Fibroblast of pulmonary artery (primary cell): ENCODE data around the gene PALMD.

ENCODE experiments used
- DNase-seq: peaks from one replicate; pipeline ENCODE4 v3.0.0-alpha.2; 2010; ENCODE audit warnings: low read depth
- H3K4me3 ChIP-seq: replicated peaks from 2 replicates; pipeline ENCODE4 v1.5.1; 2011; ENCODE audit warnings: low read depth, mild to moderate bottlenecking, control low read depth, low read length, moderate library complexity
- TF ChIP-seq, protein P1 (sequence below): IDR thresholded peaks from 2 replicates; pipeline ENCODE4 v1.5.1; 2011; ENCODE audit warnings: mild to moderate bottlenecking, control low read depth, low read length, inconsistent platforms; ENCODE audit errors: missing control alignments

Gene PALMD

DNA sequence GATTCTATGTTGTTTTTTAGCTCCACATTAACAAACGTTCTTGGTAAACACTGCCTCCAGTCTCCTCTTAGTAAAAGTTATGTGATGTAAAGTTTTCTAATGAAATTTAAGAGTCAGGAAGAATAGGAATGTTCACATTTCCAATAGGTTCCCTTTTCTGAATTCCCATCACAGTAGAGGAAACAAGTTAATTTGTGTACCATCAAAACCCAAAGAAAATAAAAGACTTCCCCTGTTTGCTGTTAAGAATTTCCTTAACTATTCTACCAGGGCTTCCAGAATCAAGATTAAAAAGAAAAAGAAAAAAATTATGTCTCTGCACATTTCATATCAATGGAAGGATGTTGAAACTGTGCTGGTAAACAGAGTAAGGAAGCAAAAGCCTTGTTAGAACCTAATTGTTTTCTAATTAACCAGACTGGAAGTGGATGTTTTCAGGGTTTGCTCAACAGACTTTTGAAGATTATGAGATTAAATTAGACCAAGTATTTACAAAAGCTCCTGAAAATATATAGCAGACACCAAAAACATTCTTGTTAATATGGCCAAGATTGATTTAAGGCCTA, 43.4 kb upstream of the PALMD start:
- no peak overlapping the region for H3K4me3 ChIP-seq
- no peak for DNase-seq
- TF ChIP-seq, protein P1, sequence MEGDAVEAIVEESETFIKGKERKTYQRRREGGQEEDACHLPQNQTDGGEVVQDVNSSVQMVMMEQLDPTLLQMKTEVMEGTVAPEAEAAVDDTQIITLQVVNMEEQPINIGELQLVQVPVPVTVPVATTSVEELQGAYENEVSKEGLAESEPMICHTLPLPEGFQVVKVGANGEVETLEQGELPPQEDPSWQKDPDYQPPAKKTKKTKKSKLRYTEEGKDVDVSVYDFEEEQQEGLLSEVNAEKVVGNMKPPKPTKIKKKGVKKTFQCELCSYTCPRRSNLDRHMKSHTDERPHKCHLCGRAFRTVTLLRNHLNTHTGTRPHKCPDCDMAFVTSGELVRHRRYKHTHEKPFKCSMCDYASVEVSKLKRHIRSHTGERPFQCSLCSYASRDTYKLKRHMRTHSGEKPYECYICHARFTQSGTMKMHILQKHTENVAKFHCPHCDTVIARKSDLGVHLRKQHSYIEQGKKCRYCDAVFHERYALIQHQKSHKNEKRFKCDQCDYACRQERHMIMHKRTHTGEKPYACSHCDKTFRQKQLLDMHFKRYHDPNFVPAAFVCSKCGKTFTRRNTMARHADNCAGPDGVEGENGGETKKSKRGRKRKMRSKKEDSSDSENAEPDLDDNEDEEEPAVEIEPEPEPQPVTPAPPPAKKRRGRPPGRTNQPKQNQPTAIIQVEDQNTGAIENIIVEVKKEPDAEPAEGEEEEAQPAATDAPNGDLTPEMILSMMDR, result no peak

DNA sequence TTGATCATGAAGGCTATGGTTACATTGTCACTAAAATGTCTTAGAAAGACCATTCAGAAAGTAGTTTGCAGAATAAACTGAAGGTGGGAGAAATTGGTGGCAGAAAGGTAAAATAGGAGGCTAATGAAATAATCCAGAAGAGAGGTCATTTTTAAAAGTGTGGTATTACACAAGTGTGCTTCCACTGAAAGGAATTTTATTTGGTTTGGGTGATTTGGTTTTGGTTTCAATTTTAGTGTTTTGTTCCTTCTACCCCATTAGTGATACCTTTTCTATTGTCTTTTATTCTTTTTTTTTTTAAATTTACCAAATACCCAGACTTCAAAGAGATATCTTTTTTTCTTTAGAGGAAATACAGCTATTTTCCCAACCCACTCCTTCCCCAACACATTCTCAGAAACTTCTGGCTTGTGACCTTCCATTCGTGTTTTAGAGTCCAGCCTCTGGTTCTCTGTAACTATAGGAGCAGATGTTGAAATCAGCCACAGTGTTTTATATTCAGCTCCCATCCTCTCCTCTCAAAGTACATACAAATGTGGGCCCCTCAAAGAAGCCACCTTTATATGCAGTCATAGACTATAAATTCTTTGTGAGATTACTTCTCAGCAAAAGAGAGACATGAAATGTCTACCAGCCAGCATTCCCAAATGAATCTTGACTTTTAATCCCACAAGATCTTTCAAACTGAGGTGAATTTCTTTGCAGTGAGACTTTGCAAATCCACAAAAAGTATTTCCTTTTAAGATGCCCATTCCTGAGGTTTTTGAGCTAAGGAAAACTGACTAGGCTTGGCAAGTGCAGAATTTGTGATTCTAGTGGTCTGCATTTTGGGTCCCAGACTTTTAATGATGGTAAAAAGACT, 42.0 kb upstream of the PALMD start:
- peak; percentile 29 for DNase-seq
- TF ChIP-seq, protein P1, result no peak
- H3K4me3 ChIP-seq, result no peak overlapping the region

DNA sequence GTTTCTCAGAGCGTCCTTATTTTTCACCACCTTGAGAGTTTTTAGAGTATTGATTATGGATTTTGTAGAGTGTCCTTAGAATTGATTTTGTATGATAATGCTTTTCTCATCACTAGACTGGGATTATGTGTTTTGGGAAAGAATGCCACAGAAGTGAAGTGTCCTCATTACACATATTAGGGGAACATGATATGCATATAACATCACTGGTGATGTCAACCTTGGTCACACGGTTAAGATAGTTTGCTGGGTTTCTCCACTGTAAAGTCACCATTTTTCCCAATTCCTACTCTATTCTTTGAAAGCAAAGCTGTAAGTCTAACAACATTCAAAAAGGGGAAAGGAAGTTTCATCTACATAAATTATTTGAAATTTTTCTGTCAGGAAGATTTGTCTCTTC, 39.6 kb upstream of the PALMD start:
- DNase-seq, result no peak
- no peak overlapping the region for H3K4me3 ChIP-seq
- TF ChIP-seq, protein P1, result no peak

DNA sequence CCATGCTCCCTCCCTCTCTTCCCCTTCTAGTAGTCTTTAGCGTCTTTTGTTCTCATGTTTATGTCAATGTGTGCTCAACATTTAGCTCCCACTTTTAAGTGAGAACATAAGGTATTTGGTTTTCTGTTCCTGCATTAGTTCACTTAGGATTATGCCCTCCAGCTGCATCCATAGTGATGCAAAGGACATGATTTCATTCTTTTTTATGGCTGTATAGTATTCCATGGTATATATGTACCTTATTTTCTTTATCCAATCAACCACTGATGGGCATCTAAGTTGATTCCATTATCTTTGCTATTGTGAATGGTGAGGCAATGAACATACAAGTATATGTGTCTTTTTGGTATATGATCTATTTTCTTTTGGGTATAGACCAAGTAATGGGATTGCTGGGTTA, 38.3 kb upstream of the PALMD start:
- no peak for DNase-seq
- H3K4me3 ChIP-seq, result no peak overlapping the region
- TF ChIP-seq, protein P1, result no peak

DNA sequence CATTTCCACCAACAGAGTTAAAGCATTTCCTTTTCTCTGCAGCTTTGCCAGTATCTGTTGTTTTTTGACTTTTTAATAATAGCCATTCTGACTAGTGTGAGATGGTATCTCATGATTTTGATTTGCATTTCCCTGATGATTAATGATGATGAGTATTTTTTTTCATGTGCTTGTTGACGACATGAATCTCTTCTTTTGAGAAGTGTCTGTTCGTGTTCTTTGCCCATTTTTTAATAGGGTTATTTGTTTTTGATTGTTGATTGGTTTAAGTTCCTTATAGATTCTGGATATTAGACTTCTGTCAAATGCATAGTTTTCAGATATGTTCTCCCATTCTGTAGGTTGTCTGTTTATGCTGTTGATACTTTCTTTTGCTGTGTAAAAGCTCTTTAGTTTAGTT, 37.9 kb upstream of the PALMD start:
- TF ChIP-seq, protein P1, result no peak
- no peak for DNase-seq
- no peak overlapping the region for H3K4me3 ChIP-seq

DNA sequence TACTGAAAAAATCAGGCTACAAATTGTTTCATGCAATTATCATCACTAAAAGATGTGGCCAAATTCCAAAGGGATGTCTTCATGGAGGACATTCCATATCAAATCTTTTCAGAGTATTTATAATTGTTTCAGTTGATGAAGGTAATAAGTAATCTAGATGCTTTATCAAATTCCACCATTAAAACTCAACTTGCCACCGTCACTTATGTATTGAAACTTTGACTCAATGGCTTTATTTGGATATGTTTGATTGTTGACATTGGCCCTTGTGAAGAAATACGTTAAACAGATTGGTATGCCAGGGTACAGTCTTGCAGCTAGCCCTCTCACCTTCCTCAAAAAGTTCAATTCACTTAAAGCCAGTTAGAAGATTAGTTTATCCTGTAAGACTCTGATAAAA, 32.2 kb upstream of the PALMD start:
- TF ChIP-seq, protein P1, result no peak
- H3K4me3 ChIP-seq, result no peak overlapping the region
- no peak for DNase-seq
